ENCODE data around the gene MFSD6L. TPM values are rescaled to one million over a fixed set of nuclear protein-coding genes. Genes with fewer than 3 reads are reported as not detected.

The MFSD6L gene
- total RNA-seq, 1 donor from 2014 or later: under 0.01 TPM

GRCh38 chr17:8837563-8838075 lies 38.5 kb upstream of the MFSD6L start:
- Histone ChIP-seq H3K4me3 (ENCODE audit: low read length in 3 of 3) (no peak overlapping the region), H3K4me1 (ENCODE audit: control insufficient read depth in 3 of 3, insufficient read depth in 3 of 3, low read length in 3 of 3) (no peaks in the 10 kb centered on the region), H3K9ac (ENCODE audit: low read depth in 1 of 3, low read length in 3 of 3) (no peak overlapping the region), H3K9me3 (ENCODE audit: control insufficient read depth in 3 of 3, low read length in 3 of 3) (no peaks in the 10 kb centered on the region), H3K27me3 (ENCODE audit: control insufficient read depth in 3 of 3, insufficient read depth in 3 of 3, low read length in 3 of 3) (peaks cover 3 to 23% (median 20%) of the 10 kb centered on the region in 3 donors), H3K36me3 (ENCODE audit: control insufficient read depth in 3 of 3, insufficient read depth in 3 of 3, low read length in 3 of 3) (no peaks in the 10 kb centered on the region), H3K27ac (ENCODE audit: low read depth, low read length) (no peak overlapping the region)

GRCh38 chr17:8836821-8837562 lies 37.8 kb upstream of the MFSD6L start:
- Histone ChIP-seq H3K4me1 (ENCODE audit: control insufficient read depth in 3 of 3, insufficient read depth in 3 of 3, low read length in 3 of 3) (no peaks in the 10 kb centered on the region), H3K27ac (ENCODE audit: low read depth, low read length) (no peak overlapping the region), H3K36me3 (ENCODE audit: control insufficient read depth in 3 of 3, insufficient read depth in 3 of 3, low read length in 3 of 3) (no peaks in the 10 kb centered on the region), H3K9ac (ENCODE audit: low read depth in 1 of 3, low read length in 3 of 3) (no peak overlapping the region), H3K4me3 (ENCODE audit: low read length in 3 of 3) (no peak overlapping the region), H3K9me3 (ENCODE audit: control insufficient read depth in 3 of 3, low read length in 3 of 3) (no peaks in the 10 kb centered on the region), H3K27me3 (ENCODE audit: control insufficient read depth in 3 of 3, insufficient read depth in 3 of 3, low read length in 3 of 3) (peaks cover 3 to 23% (median 22%) of the 10 kb centered on the region in 3 donors)

GRCh38 chr17:8835631-8836364 lies 36.6 kb upstream of the MFSD6L start:
- Histone ChIP-seq H3K9ac (ENCODE audit: low read depth in 1 of 3, low read length in 3 of 3) (no peak overlapping the region), H3K36me3 (ENCODE audit: control insufficient read depth in 3 of 3, insufficient read depth in 3 of 3, low read length in 3 of 3) (no peaks in the 10 kb centered on the region), H3K4me1 (ENCODE audit: control insufficient read depth in 3 of 3, insufficient read depth in 3 of 3, low read length in 3 of 3) (no peaks in the 10 kb centered on the region), H3K27ac (ENCODE audit: low read depth, low read length) (no peak overlapping the region), H3K4me3 (ENCODE audit: low read length in 3 of 3) (no peak overlapping the region), H3K9me3 (ENCODE audit: control insufficient read depth in 3 of 3, low read length in 3 of 3) (no peaks in the 10 kb centered on the region), H3K27me3 (ENCODE audit: control insufficient read depth in 3 of 3, insufficient read depth in 3 of 3, low read length in 3 of 3) (peaks cover 3 to 25% (median 23%) of the 10 kb centered on the region in 3 donors)

- no peaks in the 10 kb centered on the region for H3K9me3 ChIP-seq (ENCODE audit: control insufficient read depth in 3 of 3, low read length in 3 of 3)
- no peak overlapping the region for H3K9ac ChIP-seq (ENCODE audit: low read depth in 1 of 3, low read length in 3 of 3)
- no peaks in the 10 kb centered on the region for H3K4me1 ChIP-seq (ENCODE audit: control insufficient read depth in 3 of 3, insufficient read depth in 3 of 3, low read length in 3 of 3)
- no peak overlapping the region for H3K4me3 ChIP-seq (ENCODE audit: low read length in 3 of 3)
- no peaks in the 10 kb centered on the region for H3K36me3 ChIP-seq (ENCODE audit: control insufficient read depth in 3 of 3, insufficient read depth in 3 of 3, low read length in 3 of 3)
- no peak overlapping the region for H3K27ac ChIP-seq (ENCODE audit: low read depth, low read length)
- H3K27me3 ChIP-seq (ENCODE audit: control insufficient read depth in 3 of 3, insufficient read depth in 3 of 3, low read length in 3 of 3): peaks cover 3 to 25% (median 23%) of the 10 kb centered on the region in 3 donors
These were observed 35.9 kb upstream of the MFSD6L start for GRCh38 chr17:8835106-8835505.

GRCh38 chr17:8832711-8833352 lies 33.7 kb upstream of the MFSD6L start:
- Histone ChIP-seq H3K27ac (ENCODE audit: low read depth, low read length) (no peak overlapping the region), H3K9ac (ENCODE audit: low read depth in 1 of 3, low read length in 3 of 3) (no peak overlapping the region), H3K9me3 (ENCODE audit: control insufficient read depth in 3 of 3, low read length in 3 of 3) (no peaks in the 10 kb centered on the region), H3K4me1 (ENCODE audit: control insufficient read depth in 3 of 3, insufficient read depth in 3 of 3, low read length in 3 of 3) (no peaks in the 10 kb centered on the region), H3K27me3 (ENCODE audit: control insufficient read depth in 3 of 3, insufficient read depth in 3 of 3, low read length in 3 of 3) (peaks cover 3 to 34% (median 21%) of the 10 kb centered on the region in 3 donors), H3K36me3 (ENCODE audit: control insufficient read depth in 3 of 3, insufficient read depth in 3 of 3, low read length in 3 of 3) (no peaks in the 10 kb centered on the region), H3K4me3 (ENCODE audit: low read length in 3 of 3) (no peak overlapping the region)

- H3K9me3 ChIP-seq (ENCODE audit: control insufficient read depth in 3 of 3, low read length in 3 of 3): no peaks in the 10 kb centered on the region
- H3K4me3 ChIP-seq (ENCODE audit: low read length in 3 of 3): no peak overlapping the region
- no peak overlapping the region for H3K27ac ChIP-seq (ENCODE audit: low read depth, low read length)
- no peaks in the 10 kb centered on the region for H3K36me3 ChIP-seq (ENCODE audit: control insufficient read depth in 3 of 3, insufficient read depth in 3 of 3, low read length in 3 of 3)
- H3K27me3 ChIP-seq (ENCODE audit: control insufficient read depth in 3 of 3, insufficient read depth in 3 of 3, low read length in 3 of 3): peaks cover 3 to 30% (median 18%) of the 10 kb centered on the region in 3 donors
- no peak overlapping the region for H3K9ac ChIP-seq (ENCODE audit: low read depth in 1 of 3, low read length in 3 of 3)
- H3K4me1 ChIP-seq (ENCODE audit: control insufficient read depth in 3 of 3, insufficient read depth in 3 of 3, low read length in 3 of 3): no peaks in the 10 kb centered on the region
These were observed 32.2 kb upstream of the MFSD6L start for GRCh38 chr17:8831234-8831849.

GRCh38 chr17:8830141-8830540 lies 31.0 kb upstream of the MFSD6L start:
- Histone ChIP-seq H3K36me3 (ENCODE audit: control insufficient read depth in 3 of 3, insufficient read depth in 3 of 3, low read length in 3 of 3) (no peaks in the 10 kb centered on the region), H3K9ac (ENCODE audit: low read depth in 1 of 3, low read length in 3 of 3) (no peak overlapping the region), H3K9me3 (ENCODE audit: control insufficient read depth in 3 of 3, low read length in 3 of 3) (no peaks in the 10 kb centered on the region), H3K4me3 (ENCODE audit: low read length in 3 of 3) (no peak overlapping the region), H3K4me1 (ENCODE audit: control insufficient read depth in 3 of 3, insufficient read depth in 3 of 3, low read length in 3 of 3) (no peaks in the 10 kb centered on the region), H3K27me3 (ENCODE audit: control insufficient read depth in 3 of 3, insufficient read depth in 3 of 3, low read length in 3 of 3) (peaks cover 3 to 24% (median 12%) of the 10 kb centered on the region in 3 donors), H3K27ac (ENCODE audit: low read depth, low read length) (no peak overlapping the region)

- no peaks in the 10 kb centered on the region for H3K36me3 ChIP-seq (ENCODE audit: control insufficient read depth in 3 of 3, insufficient read depth in 3 of 3, low read length in 3 of 3)
- no peak overlapping the region for H3K9ac ChIP-seq (ENCODE audit: low read depth in 1 of 3, low read length in 3 of 3)
- H3K4me3 ChIP-seq (ENCODE audit: low read length in 3 of 3): no peak overlapping the region
- H3K27me3 ChIP-seq (ENCODE audit: control insufficient read depth in 3 of 3, insufficient read depth in 3 of 3, low read length in 3 of 3): peaks cover 3 to 23% (median 12%) of the 10 kb centered on the region in 3 donors
- no peak overlapping the region for H3K27ac ChIP-seq (ENCODE audit: low read depth, low read length)
- no peaks in the 10 kb centered on the region for H3K4me1 ChIP-seq (ENCODE audit: control insufficient read depth in 3 of 3, insufficient read depth in 3 of 3, low read length in 3 of 3)
- peaks cover 0 to 1% (median 0%) of the 10 kb centered on the region in 3 donors for H3K9me3 ChIP-seq (ENCODE audit: control insufficient read depth in 3 of 3, low read length in 3 of 3)
These were observed 30.1 kb upstream of the MFSD6L start for GRCh38 chr17:8829036-8829941.

- no peak overlapping the region for H3K4me3 ChIP-seq (ENCODE audit: low read length in 3 of 3)
- no peak overlapping the region for H3K9ac ChIP-seq (ENCODE audit: low read depth in 1 of 3, low read length in 3 of 3)
- H3K27ac ChIP-seq (ENCODE audit: low read depth, low read length): no peak overlapping the region
- H3K36me3 ChIP-seq (ENCODE audit: control insufficient read depth in 3 of 3, insufficient read depth in 3 of 3, low read length in 3 of 3): no peaks in the 10 kb centered on the region
- H3K9me3 ChIP-seq (ENCODE audit: control insufficient read depth in 3 of 3, low read length in 3 of 3): peaks cover 0 to 3% (median 0%) of the 10 kb centered on the region in 3 donors
- peaks cover 3 to 23% (median 12%) of the 10 kb centered on the region in 3 donors for H3K27me3 ChIP-seq (ENCODE audit: control insufficient read depth in 3 of 3, insufficient read depth in 3 of 3, low read length in 3 of 3)
- no peaks in the 10 kb centered on the region for H3K4me1 ChIP-seq (ENCODE audit: control insufficient read depth in 3 of 3, insufficient read depth in 3 of 3, low read length in 3 of 3)
These were observed 29.3 kb upstream of the MFSD6L start for GRCh38 chr17:8828517-8828875.

Measured in skeletal muscle tissue (tissue), 4 donors.